Measurements from ENCODE around the gene APOA5. TPM values are rescaled to one million over a fixed set of nuclear protein-coding genes. Genes with fewer than 3 reads are reported as not detected.
"Not testable (repeated sequence)": the region's sequence is repeated elsewhere in the genome, so short reads cannot be mapped to it uniquely, and the experiment has no call there.

The APOA5 gene
- total RNA-seq, result not detected

GRCh38 chr11:116791813-116792143, at the start of gene APOA5:
Gene APOA5 (minus strand): TSS chr11:116791879. CDS start chr11:116791860, 19 bp downstream.
- no peak for DNase-seq

GRCh38 chr11:116840746-116841296, 49.1 kb upstream of the APOA5 start:
- no peak for DNase-seq

- no peak for DNase-seq
Measured at GRCh38 chr11:116840224-116840745, 48.6 kb upstream of the APOA5 start.

- no peak for DNase-seq
Measured at GRCh38 chr11:116838321-116839084, 46.8 kb upstream of the APOA5 start.

- no peak for DNase-seq
Measured at GRCh38 chr11:116837231-116838091, 45.8 kb upstream of the APOA5 start, which contains the start of gene APOA1. Gene APOA1 (minus strand): TSS chr11:116837622. CDS start chr11:116837387, 235 bp downstream.

GRCh38 chr11:116836632-116836991, 44.9 kb upstream of the APOA5 start:
- DNase-seq, result no peak

GRCh38 chr11:116835791-116836631, 44.3 kb upstream of the APOA5 start:
- DNase-seq, result peak; percentile 74

- no peak for DNase-seq
Measured at GRCh38 chr11:116835042-116835772, 43.5 kb upstream of the APOA5 start.

GRCh38 chr11:116834535-116835041, 42.9 kb upstream of the APOA5 start:
- not testable (repeated sequence) for DNase-seq

GRCh38 chr11:116833816-116834534, 42.3 kb upstream of the APOA5 start:
- DNase-seq, result no peak

- DNase-seq, result no peak
Measured at GRCh38 chr11:116833491-116833815, 41.8 kb upstream of the APOA5 start.

GRCh38 chr11:116832350-116833290, 40.9 kb upstream of the APOA5 start:
- DNase-seq, result no peak

GRCh38 chr11:116831790-116832349, 40.2 kb upstream of the APOA5 start:
- no peak for DNase-seq

GRCh38 chr11:116830184-116830912, 38.7 kb upstream of the APOA5 start:
- DNase-seq, result no peak

GRCh38 chr11:116829525-116830183, 38.0 kb upstream of the APOA5 start, which contains the start of gene APOC3:
Gene APOC3 (plus strand): TSS chr11:116829907. CDS start chr11:116830583, 676 bp downstream.
- no peak for DNase-seq

- no peak for DNase-seq
Measured at GRCh38 chr11:116828632-116829524, 37.2 kb upstream of the APOA5 start.

All from skin of body (tissue), 2 donors.